HepG2 (cell line): ENCODE results near the gene FLRT2. TPM values are rescaled to one million over a fixed set of nuclear protein-coding genes. Genes with fewer than 3 reads are reported as not detected.

Experiments
- ATAC-seq: fragments of 200-7000 bp; cut with Tn5 transposase; 3 replicates; pipeline ENCODE4 v1.9.1; 2020; ENCODE audit warnings: mild to moderate bottlenecking, moderate library complexity
- BruUV-seq: library from RNA; stranded (reverse); fragments of 400-500 nt; replicated peaks from 2 replicates; lab custom pipeline; 2021; lab: Mats Ljungman, UMichigan
- CTCF ChIA-PET: fragments of 300-600 bp; formaldehyde crosslinking; extraction: SDS; loops from one replicate; lab custom pipeline; 2021; ENCODE audit warnings: low total read pairs, inconsistent platforms, low intra/inter-chr PET ratio; lab: Yijun Ruan, JAX
- POLR2A ChIA-PET: fragments of 350-600 bp; sonication (Branson Sonifier 250); formaldehyde crosslinking; loops from one replicate; lab custom pipeline; 2020; ENCODE audit warnings: antibody characterized with exemption, inconsistent platforms; lab: Yijun Ruan, JAX
- DNase-seq: peaks from one replicate; pipeline ENCODE4 v3.0.0-alpha.2; 2015; ENCODE audit warnings: low spot score
- FAIRE-seq: peaks from 3 replicates; lab custom pipeline; 2011; peaks lifted over from hg19 to GRCh38; lab: Jason Lieb, UNC
- H2AFZ ChIP-seq: one replicate; pipeline ENCODE4 v1.6.1; 2011; ENCODE audit warnings: low read length, inconsistent platforms
- H3K27ac ChIP-seq: fragments of 300-600 bp; 3 replicates; pipeline ENCODE4 v1.8.0; 2011; ENCODE audit warnings: mixed run types, mild to moderate bottlenecking, mixed read lengths, low read length, inconsistent platforms; ENCODE audit not compliant: insufficient read depth; ENCODE audit errors: extremely low read length
- H3K27me3 ChIP-seq, 2 experiments: fragments of 200-600 bp in 1 of 2; 2 replicates in 1 of 2; 3 replicates in 1 of 2; pipeline versions ENCODE4 v1.6.0 to v1.8.0; 2011; ENCODE audit warnings: low read length in 2 of 2, mild to moderate bottlenecking in 2 of 2, moderate library complexity in 2 of 2, inconsistent platforms in 1 of 2; ENCODE audit not compliant: insufficient read depth in 2 of 2, control insufficient read depth in 1 of 2
- H3K36me3 ChIP-seq, 2 experiments: fragments of 200-600 bp in 1 of 2; replicated peaks in 1 of 2; 2 replicates in 1 of 2; 3 replicates in 1 of 2; pipeline versions ENCODE4 v1.5.1 to v1.8.0; 2011; ENCODE audit warnings: low read length in 2 of 2, inconsistent platforms in 1 of 2; ENCODE audit not compliant: insufficient read depth in 2 of 2, control insufficient read depth in 1 of 2
- H3K4me1 ChIP-seq: 2 replicates; pipeline ENCODE4 v1.5.1; 2012; ENCODE audit warnings: low read length, inconsistent platforms; ENCODE audit not compliant: insufficient read depth
- H3K4me2 ChIP-seq: 2 replicates; pipeline ENCODE4 v1.6.0; 2011; ENCODE audit warnings: low read depth, low read length, inconsistent platforms
- H3K4me3 ChIP-seq, 3 experiments: fragments of 200-600 bp in 1 of 3; sonication (generic), shearing (Covaris generic) in 1 of 3; replicated peaks in 1 of 3; 2 replicates each; pipeline ENCODE4 v1.5.1; 2011 to 2016; ENCODE audit warnings: low read length in 3 of 3, inconsistent platforms in 2 of 3, low read depth in 2 of 3, mild to moderate bottlenecking in 2 of 3, control low read depth in 1 of 3, mixed read lengths in 1 of 3; ENCODE audit not compliant: insufficient read depth in 1 of 3
- H3K79me2 ChIP-seq: one replicate; pipeline ENCODE4 v1.6.1; 2011; ENCODE audit warnings: low read length, inconsistent platforms; ENCODE audit not compliant: insufficient read depth
- H3K9ac ChIP-seq: 2 replicates; pipeline ENCODE4 v1.6.0; 2011; ENCODE audit warnings: mild to moderate bottlenecking, low read depth, low read length, inconsistent platforms; ENCODE audit not compliant: insufficient read depth
- H3K9me3 ChIP-seq: 2 replicates; pipeline ENCODE4 v1.5.1; 2012; ENCODE audit warnings: mild to moderate bottlenecking, low read length
- H4K20me1 ChIP-seq: 2 replicates; pipeline ENCODE4 v1.6.0; 2011; ENCODE audit warnings: inconsistent platforms, mild to moderate bottlenecking, low read length, moderate library complexity; ENCODE audit not compliant: insufficient read depth
- CBX1 ChIP-seq: IDR thresholded peaks from one replicate; pipeline ENCODE4 v1.6.1; 2016; ENCODE audit warnings: antibody characterized with exemption, low read depth
- ISX ChIP-seq: sonication (generic); formaldehyde crosslinking; conservative IDR thresholded peaks from 2 replicates; pipeline ENCODE4 v1.5.0; 2020; ENCODE audit warnings: missing genetic modification reagents
- MAZ ChIP-seq, 2 experiments: sonication (generic) in 1 of 2; formaldehyde crosslinking in 1 of 2; IDR thresholded peaks; 2 replicates each; pipeline versions ENCODE4 v1.5.0 to v1.6.1; 2012 to 2020; ENCODE audit warnings: low read depth in 2 of 2, mild to moderate bottlenecking in 2 of 2, borderline replicate concordance in 1 of 2, improper control_type of control experiment in 1 of 2, low read length in 1 of 2, missing genetic modification reagents in 1 of 2, moderate library complexity in 1 of 2
- MEIS2 ChIP-seq: sonication (generic); formaldehyde crosslinking; IDR thresholded peaks from 2 replicates; pipeline ENCODE4 v1.9.0; 2021; ENCODE audit warnings: mild to moderate bottlenecking, missing genetic modification reagents
- SSRP1 ChIP-seq: IDR thresholded peaks from 2 replicates; pipeline ENCODE4 v1.6.1; 2016; ENCODE audit warnings: control low read depth
- ZBTB7A ChIP-seq: sonication (generic); formaldehyde crosslinking; IDR thresholded peaks from 2 replicates; pipeline ENCODE4 v1.8.0; 2022; ENCODE audit warnings: mild to moderate bottlenecking, missing genetic modification reagents
- ZNF101 ChIP-seq: sonication (generic); formaldehyde crosslinking; IDR thresholded peaks from 2 replicates; pipeline ENCODE4 v1.4.0; 2020; ENCODE audit warnings: mild to moderate bottlenecking, low read depth, missing genetic modification reagents, borderline replicate concordance
- WGBS: methylation state at CpG from one replicate; pipeline ENCODE4 v1.1.6; 2017; ENCODE audit warnings: low lambda C conversion rate; 5-methylcytosine and 5-hydroxymethylcytosine counted together
- in situ Hi-C: cut with HindIII; loops from 2 replicates; pipeline ENCODE4 v1.10.0; 2017; ENCODE audit warnings: low pct_unique_long_range_greater_than_20kb; ENCODE audit not compliant: extremely low pct_ligation_motif_present
- intact Hi-C: fragments of 100-400 bp; cut with micrococcal nuclease; formaldehyde crosslinking; loops from one replicate; pipeline ENCODE4 v1.10.0; 2022; ENCODE audit not compliant: unreplicated experiment
- polyA plus RNA-seq, 8 experiments: library from polyadenylated mRNA; depleted of rRNA in 3 of 8; stranded (reverse) in 7 of 8; unstranded in 1 of 8; fragments of >200 nt; fragmentation: Illumina TruSeq in 4 of 8; extraction: Trizol in 4 of 8; gene quantifications; 2 replicates each; pipeline versions ENCODE4 v1.2.1 to v1.2.3, GENCODE V29; 2011 to 2016; ENCODE audit warnings: low read depth in 4 of 8, missing spikeins in 1 of 8, mixed read lengths in 1 of 8; ENCODE audit not compliant: insufficient read depth in 1 of 8
- total RNA-seq, 5 experiments: library from RNA; depleted of rRNA; stranded (reverse); fragments of >200 nt; fragmentation: Illumina TruSeq; extraction: Trizol; gene quantifications; 2 replicates each; pipeline ENCODE4 v1.2.3, GENCODE V29; 2016; ENCODE audit warnings: low read depth in 1 of 5
- TF ChIP-seq, protein P1 (sequence below), 2 experiments: fragments of 450-650 bp in 1 of 2; sonication (generic) in 1 of 2; formaldehyde crosslinking; IDR thresholded peaks; 2 replicates each; pipeline versions ENCODE4 v1.5.0 to v1.8.0; 2020 to 2022; ENCODE audit warnings: mild to moderate bottlenecking in 1 of 2, missing genetic modification reagents in 1 of 2
- TF ChIP-seq, protein P2 (sequence below): sonication (generic); formaldehyde crosslinking; IDR thresholded peaks from 2 replicates; pipeline ENCODE4 v1.4.0; 2020; ENCODE audit warnings: missing genetic modification reagents, borderline replicate concordance
- TF ChIP-seq, protein P3 (sequence below): sonication (generic); formaldehyde crosslinking; IDR thresholded peaks from 2 replicates; pipeline ENCODE4 v1.5.0; 2020; ENCODE audit warnings: missing genetic modification reagents
- TF ChIP-seq, protein P4 (sequence below): IDR thresholded peaks from 2 replicates; pipeline ENCODE4 v1.6.1; 2016; ENCODE audit warnings: low read depth, missing genetic modification reagents, missing compliant biosample characterization
- TF ChIP-seq, protein P5 (sequence below): IDR thresholded peaks from 2 replicates; pipeline ENCODE4 v1.6.1; 2012; ENCODE audit warnings: inconsistent platforms

The FLRT2 gene
- total and polyA plus RNA-seq, 2 of the 13 experiments (the other 11 are each of a cell fraction or from before 2014, with no cell fraction given) = not detected

GRCh38 chr14:85663667-85664066, 133.7 kb downstream of the FLRT2 start (continued):
- no peak for TF ChIP-seq MEIS2
- TF ChIP-seq, protein P1, sequence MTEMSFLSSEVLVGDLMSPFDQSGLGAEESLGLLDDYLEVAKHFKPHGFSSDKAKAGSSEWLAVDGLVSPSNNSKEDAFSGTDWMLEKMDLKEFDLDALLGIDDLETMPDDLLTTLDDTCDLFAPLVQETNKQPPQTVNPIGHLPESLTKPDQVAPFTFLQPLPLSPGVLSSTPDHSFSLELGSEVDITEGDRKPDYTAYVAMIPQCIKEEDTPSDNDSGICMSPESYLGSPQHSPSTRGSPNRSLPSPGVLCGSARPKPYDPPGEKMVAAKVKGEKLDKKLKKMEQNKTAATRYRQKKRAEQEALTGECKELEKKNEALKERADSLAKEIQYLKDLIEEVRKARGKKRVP (CRISPR knock-in tag; IDR thresholded peaks at IDR 0.05) = no peak

- H3K79me2 ChIP-seq = no peaks in the 10 kb centered on the region
- H3K27me3 ChIP-seq = no peaks in the 10 kb centered on the region
- H3K27ac ChIP-seq = no peak overlapping the region
- in situ Hi-C loops = no loop called here
- no peak overlapping the region for H3K4me3 ChIP-seq
- WGBS = 35% methylated on average over 6 of the region's 6 CpGs
- H3K9ac ChIP-seq = no peak overlapping the region
- H3K9me3 ChIP-seq = peaks cover 67% of the 10 kb centered on the region
- ChIA-PET CTCF (no interaction called here), POLR2A (no interaction called here)
- no TSS peak for BruUV-seq
- intact Hi-C loops = no loop called here
- ATAC-seq (no peak), DNase-seq (no peak), FAIRE-seq (no peak)
- H3K4me1 ChIP-seq = no peaks in the 10 kb centered on the region
- no peaks in the 10 kb centered on the region for H3K36me3 ChIP-seq
- H2AFZ ChIP-seq = no peak overlapping the region
- H3K4me2 ChIP-seq = no peak overlapping the region
- H4K20me1 ChIP-seq = no peaks in the 10 kb centered on the region
- TF ChIP-seq, protein P2, sequence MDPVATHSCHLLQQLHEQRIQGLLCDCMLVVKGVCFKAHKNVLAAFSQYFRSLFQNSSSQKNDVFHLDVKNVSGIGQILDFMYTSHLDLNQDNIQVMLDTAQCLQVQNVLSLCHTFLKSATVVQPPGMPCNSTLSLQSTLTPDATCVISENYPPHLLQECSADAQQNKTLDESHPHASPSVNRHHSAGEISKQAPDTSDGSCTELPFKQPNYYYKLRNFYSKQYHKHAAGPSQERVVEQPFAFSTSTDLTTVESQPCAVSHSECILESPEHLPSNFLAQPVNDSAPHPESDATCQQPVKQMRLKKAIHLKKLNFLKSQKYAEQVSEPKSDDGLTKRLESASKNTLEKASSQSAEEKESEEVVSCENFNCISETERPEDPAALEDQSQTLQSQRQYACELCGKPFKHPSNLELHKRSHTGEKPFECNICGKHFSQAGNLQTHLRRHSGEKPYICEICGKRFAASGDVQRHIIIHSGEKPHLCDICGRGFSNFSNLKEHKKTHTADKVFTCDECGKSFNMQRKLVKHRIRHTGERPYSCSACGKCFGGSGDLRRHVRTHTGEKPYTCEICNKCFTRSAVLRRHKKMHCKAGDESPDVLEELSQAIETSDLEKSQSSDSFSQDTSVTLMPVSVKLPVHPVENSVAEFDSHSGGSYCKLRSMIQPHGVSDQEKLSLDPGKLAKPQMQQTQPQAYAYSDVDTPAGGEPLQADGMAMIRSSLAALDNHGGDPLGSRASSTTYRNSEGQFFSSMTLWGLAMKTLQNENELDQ (CRISPR knock-in tag) = no peak
- TF ChIP-seq CBX1 = no peak
- TF ChIP-seq ISX (CRISPR knock-in tag) = no peak
- TF ChIP-seq, protein P3, sequence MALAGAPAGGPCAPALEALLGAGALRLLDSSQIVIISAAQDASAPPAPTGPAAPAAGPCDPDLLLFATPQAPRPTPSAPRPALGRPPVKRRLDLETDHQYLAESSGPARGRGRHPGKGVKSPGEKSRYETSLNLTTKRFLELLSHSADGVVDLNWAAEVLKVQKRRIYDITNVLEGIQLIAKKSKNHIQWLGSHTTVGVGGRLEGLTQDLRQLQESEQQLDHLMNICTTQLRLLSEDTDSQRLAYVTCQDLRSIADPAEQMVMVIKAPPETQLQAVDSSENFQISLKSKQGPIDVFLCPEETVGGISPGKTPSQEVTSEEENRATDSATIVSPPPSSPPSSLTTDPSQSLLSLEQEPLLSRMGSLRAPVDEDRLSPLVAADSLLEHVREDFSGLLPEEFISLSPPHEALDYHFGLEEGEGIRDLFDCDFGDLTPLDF (CRISPR knock-in tag) = no peak
- TF ChIP-seq, protein P4, sequence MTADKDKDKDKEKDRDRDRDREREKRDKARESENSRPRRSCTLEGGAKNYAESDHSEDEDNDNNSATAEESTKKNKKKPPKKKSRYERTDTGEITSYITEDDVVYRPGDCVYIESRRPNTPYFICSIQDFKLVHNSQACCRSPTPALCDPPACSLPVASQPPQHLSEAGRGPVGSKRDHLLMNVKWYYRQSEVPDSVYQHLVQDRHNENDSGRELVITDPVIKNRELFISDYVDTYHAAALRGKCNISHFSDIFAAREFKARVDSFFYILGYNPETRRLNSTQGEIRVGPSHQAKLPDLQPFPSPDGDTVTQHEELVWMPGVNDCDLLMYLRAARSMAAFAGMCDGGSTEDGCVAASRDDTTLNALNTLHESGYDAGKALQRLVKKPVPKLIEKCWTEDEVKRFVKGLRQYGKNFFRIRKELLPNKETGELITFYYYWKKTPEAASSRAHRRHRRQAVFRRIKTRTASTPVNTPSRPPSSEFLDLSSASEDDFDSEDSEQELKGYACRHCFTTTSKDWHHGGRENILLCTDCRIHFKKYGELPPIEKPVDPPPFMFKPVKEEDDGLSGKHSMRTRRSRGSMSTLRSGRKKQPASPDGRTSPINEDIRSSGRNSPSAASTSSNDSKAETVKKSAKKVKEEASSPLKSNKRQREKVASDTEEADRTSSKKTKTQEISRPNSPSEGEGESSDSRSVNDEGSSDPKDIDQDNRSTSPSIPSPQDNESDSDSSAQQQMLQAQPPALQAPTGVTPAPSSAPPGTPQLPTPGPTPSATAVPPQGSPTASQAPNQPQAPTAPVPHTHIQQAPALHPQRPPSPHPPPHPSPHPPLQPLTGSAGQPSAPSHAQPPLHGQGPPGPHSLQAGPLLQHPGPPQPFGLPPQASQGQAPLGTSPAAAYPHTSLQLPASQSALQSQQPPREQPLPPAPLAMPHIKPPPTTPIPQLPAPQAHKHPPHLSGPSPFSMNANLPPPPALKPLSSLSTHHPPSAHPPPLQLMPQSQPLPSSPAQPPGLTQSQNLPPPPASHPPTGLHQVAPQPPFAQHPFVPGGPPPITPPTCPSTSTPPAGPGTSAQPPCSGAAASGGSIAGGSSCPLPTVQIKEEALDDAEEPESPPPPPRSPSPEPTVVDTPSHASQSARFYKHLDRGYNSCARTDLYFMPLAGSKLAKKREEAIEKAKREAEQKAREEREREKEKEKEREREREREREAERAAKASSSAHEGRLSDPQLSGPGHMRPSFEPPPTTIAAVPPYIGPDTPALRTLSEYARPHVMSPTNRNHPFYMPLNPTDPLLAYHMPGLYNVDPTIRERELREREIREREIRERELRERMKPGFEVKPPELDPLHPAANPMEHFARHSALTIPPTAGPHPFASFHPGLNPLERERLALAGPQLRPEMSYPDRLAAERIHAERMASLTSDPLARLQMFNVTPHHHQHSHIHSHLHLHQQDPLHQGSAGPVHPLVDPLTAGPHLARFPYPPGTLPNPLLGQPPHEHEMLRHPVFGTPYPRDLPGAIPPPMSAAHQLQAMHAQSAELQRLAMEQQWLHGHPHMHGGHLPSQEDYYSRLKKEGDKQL (CRISPR knock-in tag) = no peak
- no peak for TF ChIP-seq ZBTB7A (CRISPR knock-in tag)
- TF ChIP-seq ZNF101 (CRISPR knock-in tag) = no peak
- no peak for TF ChIP-seq MAZ (IDR thresholded peaks at IDR 0.05; ENCODE audit: borderline replicate concordance, low read depth, low read length)
- TF ChIP-seq MAZ (CRISPR knock-in tag; IDR thresholded peaks at IDR 0.05; ENCODE audit: low read depth) = no peak
- TF ChIP-seq SSRP1 (CRISPR knock-in tag) = no peak
- TF ChIP-seq, protein P5, sequence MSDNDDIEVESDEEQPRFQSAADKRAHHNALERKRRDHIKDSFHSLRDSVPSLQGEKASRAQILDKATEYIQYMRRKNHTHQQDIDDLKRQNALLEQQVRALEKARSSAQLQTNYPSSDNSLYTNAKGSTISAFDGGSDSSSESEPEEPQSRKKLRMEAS = no peak
Measured at GRCh38 chr14:85675957-85676356, 146.0 kb downstream of the FLRT2 start.
